ENCODE measurements around the gene TYSND1. TPM values are rescaled to one million over a fixed set of nuclear protein-coding genes. Genes with fewer than 3 reads are reported as not detected.

TYSND1 gene
- total RNA-seq, 2 experiments from 2014 or later: 33.4 to 48.1 TPM

DNA sequence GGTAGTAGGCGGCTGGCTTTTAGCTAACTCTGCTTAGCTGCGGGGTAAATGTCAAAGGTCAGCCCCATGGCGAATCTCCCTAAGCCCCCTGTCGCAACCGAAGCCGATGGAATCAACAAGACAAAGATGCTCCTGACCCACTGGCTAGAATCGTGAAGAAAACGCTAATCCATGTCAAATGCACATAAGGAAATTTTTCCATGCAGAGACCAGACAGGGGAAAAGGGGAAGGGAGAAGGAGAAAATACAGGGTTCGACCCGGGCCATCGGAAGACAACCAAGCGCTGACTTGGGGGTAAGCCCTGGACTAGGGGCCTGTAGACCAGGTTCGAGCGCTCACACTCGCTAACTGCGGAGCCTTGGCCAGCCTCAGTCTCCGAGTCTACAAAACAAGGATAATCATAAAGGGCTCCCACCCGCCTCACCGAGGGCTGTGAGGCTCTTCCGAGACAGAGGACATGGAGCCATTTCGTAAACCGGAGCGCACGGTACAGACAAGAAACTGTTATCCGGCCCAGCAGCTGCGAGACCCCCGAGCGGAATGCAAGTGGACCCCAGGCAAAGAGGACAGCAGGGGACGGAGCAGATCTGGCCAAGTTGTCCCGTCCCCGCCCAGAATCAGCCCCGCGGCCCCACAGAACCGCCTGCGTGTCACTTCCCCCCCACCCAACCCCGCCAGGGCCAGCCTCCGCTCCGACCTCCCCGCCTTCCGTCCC lies 23.3 kb upstream of the TYSND1 start:
- DNase-seq (ENCODE audit: low spot score): peak; percentile 37
- H3K36me3 ChIP-seq (ENCODE audit: insufficient read depth, low read length): peaks cover 33% of the 10 kb centered on the region
- H2AFZ ChIP-seq (ENCODE audit: low read length): no peak overlapping the region
- ChIA-PET CTCF (ENCODE audit: unreplicated experiment) (interaction anchor here (0.5 to 1.0 kb wide), 2 partner anchors 23 to 178 kb away, joined by 3 to 5 read pairs; partner anchors contain the start of gene TYSND1), POLR2A (interaction anchor here (0.8 to 3.1 kb wide), 6 partner anchors 9 to 101 kb away, joined by 3 to 12 read pairs (median 6); partner anchors contain the start of genes PPA1 and TYSND1)
- peak overlapping the region; percentile 94 for H3K4me3 ChIP-seq (ENCODE audit: low read depth, low read length, poor library complexity, severe bottlenecking)
- peaks cover 22% of the 10 kb centered on the region; the same call in 1 of the 2 replicates for H4K20me1 ChIP-seq (ENCODE audit: insufficient read depth, low read length)
- H3K79me2 ChIP-seq (ENCODE audit: insufficient read depth, low read depth, low read length): peaks cover 60% of the 10 kb centered on the region
- H3K9me2 ChIP-seq (ENCODE audit: insufficient read depth, low read length): no peaks in the 10 kb centered on the region
- no TSS peak for BruUV-seq (replicated peaks)
- no peaks in the 10 kb centered on the region; the same call in 1 of the 2 replicates for H3K9me3 ChIP-seq (ENCODE audit: low read length)
- TF ChIP-seq, protein P1, sequence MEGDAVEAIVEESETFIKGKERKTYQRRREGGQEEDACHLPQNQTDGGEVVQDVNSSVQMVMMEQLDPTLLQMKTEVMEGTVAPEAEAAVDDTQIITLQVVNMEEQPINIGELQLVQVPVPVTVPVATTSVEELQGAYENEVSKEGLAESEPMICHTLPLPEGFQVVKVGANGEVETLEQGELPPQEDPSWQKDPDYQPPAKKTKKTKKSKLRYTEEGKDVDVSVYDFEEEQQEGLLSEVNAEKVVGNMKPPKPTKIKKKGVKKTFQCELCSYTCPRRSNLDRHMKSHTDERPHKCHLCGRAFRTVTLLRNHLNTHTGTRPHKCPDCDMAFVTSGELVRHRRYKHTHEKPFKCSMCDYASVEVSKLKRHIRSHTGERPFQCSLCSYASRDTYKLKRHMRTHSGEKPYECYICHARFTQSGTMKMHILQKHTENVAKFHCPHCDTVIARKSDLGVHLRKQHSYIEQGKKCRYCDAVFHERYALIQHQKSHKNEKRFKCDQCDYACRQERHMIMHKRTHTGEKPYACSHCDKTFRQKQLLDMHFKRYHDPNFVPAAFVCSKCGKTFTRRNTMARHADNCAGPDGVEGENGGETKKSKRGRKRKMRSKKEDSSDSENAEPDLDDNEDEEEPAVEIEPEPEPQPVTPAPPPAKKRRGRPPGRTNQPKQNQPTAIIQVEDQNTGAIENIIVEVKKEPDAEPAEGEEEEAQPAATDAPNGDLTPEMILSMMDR (conservative IDR thresholded peaks at IDR 0.05; ENCODE audit: low read length): no peak
- no peak for TF ChIP-seq EZH2phosphoT487 (IDR thresholded peaks at IDR 0.05; ENCODE audit: borderline replicate concordance, low read depth, low read length)
- peak overlapping the region; percentile 80 for H3K4me2 ChIP-seq (ENCODE audit: low read length)
- H3K27ac ChIP-seq (ENCODE audit: low read depth, low read length, poor library complexity, severe bottlenecking): no peak overlapping the region
- peaks cover 40% of the 10 kb centered on the region for H3K4me1 ChIP-seq (ENCODE audit: insufficient read depth, low read length, poor library complexity, severe bottlenecking)
- intact Hi-C loops (cut with micrococcal nuclease; ENCODE audit: unreplicated experiment): loop anchor here (1.0 kb wide), 1 partner anchor 24 kb away; the partner anchor contains the start of gene TYSND1

DNA sequence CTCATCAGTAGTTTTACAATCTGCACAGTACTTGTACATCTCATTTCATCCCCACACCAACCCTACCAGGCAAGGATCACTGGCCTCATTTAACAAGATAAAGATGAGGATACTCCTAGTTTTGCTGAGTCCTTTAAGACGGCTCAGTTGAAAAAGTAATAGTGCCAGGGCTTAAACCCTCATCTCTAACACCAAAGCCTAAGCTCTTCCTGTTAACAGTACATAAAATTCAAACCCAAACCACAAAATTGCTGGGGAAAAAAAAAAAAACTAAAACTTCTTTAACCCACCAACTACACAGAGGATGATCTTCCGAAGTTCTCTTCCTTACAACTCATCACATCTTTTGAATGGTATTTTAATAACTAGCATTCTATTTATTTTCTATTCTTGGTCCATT lies 22.5 kb upstream of the TYSND1 start:
- peak overlapping the region; percentile 94 for H3K4me3 ChIP-seq (ENCODE audit: low read depth, low read length, poor library complexity, severe bottlenecking)
- no TSS peak for BruUV-seq (replicated peaks)
- peaks cover 27% of the 10 kb centered on the region; the same call in 1 of the 2 replicates for H4K20me1 ChIP-seq (ENCODE audit: insufficient read depth, low read length)

More for the DNA sequence above, 22.5 kb upstream of the TYSND1 start:
- peaks cover 40% of the 10 kb centered on the region for H3K4me1 ChIP-seq (ENCODE audit: insufficient read depth, low read length, poor library complexity, severe bottlenecking)
- H2AFZ ChIP-seq (ENCODE audit: low read length): no peak overlapping the region
- H3K4me2 ChIP-seq (ENCODE audit: low read length): peak overlapping the region; percentile 80
- no peak for DNase-seq (ENCODE audit: low spot score)
- no peak overlapping the region for H3K27ac ChIP-seq (ENCODE audit: low read depth, low read length, poor library complexity, severe bottlenecking)
- ChIA-PET CTCF (ENCODE audit: unreplicated experiment) (interaction anchor here (1.1 kb wide), 1 partner anchor 15 kb away, joined by 3 read pairs; no protein-coding TSS in a partner anchor), POLR2A (interaction anchor here (0.6 to 3.1 kb wide), 2 partner anchors 22 to 28 kb away, joined by 3 to 12 read pairs; partner anchors contain the start of gene TYSND1)
- peaks cover 67% of the 10 kb centered on the region for H3K79me2 ChIP-seq (ENCODE audit: insufficient read depth, low read depth, low read length)
- peaks cover 41% of the 10 kb centered on the region for H3K36me3 ChIP-seq (ENCODE audit: insufficient read depth, low read length)
- TF ChIP-seq, protein P1 (conservative IDR thresholded peaks at IDR 0.05; ENCODE audit: low read length): no peak
- TF ChIP-seq EZH2phosphoT487 (IDR thresholded peaks at IDR 0.05; ENCODE audit: borderline replicate concordance, low read depth, low read length): no peak
- intact Hi-C loops (cut with micrococcal nuclease; ENCODE audit: unreplicated experiment): no loop called here
- H3K9me3 ChIP-seq (ENCODE audit: low read length): no peaks in the 10 kb centered on the region; the same call in 1 of the 2 replicates
- H3K9me2 ChIP-seq (ENCODE audit: insufficient read depth, low read length): no peaks in the 10 kb centered on the region

Data from OCI-LY7 (cell line).